HL-60 (cell line): Measurements from ENCODE around the gene PPIE.

Experiments used
- CTCF ChIP-seq: IDR thresholded peaks from one replicate; pipeline ENCODE4 v1.5.1; 2011; ENCODE audit warnings: low read length, control low read depth, inconsistent platforms; ENCODE audit not compliant: insufficient read depth
- GABPA ChIP-seq: IDR thresholded peaks from 2 replicates; pipeline ENCODE4 v1.6.1; 2012; ENCODE audit warnings: low read depth
- POLR2AphosphoS5 ChIP-seq: IDR thresholded peaks from 2 replicates; pipeline ENCODE4 v1.6.1; 2012; ENCODE audit warnings: low read depth
- SPI1 ChIP-seq: IDR thresholded peaks from 2 replicates; pipeline ENCODE4 v1.6.1; 2012; ENCODE audit warnings: low read depth, mild to moderate bottlenecking, borderline replicate concordance
- TF ChIP-seq, protein P1 (sequence below): IDR thresholded peaks from 2 replicates; pipeline ENCODE4 v1.6.1; 2012; ENCODE audit warnings: low read depth; ENCODE audit not compliant: insufficient replicate concordance

DNA sequence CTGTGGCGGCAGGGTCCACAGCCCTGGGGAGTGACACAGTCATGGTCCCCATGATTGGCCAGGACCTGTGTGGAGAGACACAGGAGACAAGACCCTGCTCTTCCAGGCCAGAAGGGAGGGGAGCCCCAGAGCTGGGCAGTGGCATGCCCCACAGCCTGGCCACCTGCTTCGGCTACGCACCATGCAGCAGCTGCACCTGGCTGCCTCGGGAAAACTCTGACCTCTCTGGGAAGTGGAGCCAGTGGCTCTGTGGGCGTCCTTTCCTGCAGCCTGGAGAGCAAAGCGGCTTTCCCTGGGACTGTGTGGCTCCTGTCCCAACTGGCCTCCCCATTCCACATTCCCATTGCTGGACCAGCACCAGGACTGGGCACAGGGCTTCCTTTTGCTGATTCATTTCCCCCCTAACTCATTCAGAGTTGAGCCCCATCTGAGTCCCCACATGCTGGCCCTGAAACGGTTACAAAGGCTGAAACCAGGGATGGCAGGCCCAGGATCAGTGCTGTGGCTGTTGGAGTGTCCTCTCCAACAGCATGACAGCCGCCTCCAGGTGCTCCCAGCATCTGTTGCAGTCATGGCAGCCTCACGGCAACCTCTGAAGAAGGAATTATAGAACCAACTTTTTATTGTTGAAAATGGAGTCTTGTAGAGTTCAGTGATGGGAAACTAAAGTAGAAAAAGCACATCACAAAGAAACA, 17.4 kb downstream of the PPIE start:
- no peak for TF ChIP-seq CTCF
- no peak for TF ChIP-seq GABPA
- TF ChIP-seq, protein P1, sequence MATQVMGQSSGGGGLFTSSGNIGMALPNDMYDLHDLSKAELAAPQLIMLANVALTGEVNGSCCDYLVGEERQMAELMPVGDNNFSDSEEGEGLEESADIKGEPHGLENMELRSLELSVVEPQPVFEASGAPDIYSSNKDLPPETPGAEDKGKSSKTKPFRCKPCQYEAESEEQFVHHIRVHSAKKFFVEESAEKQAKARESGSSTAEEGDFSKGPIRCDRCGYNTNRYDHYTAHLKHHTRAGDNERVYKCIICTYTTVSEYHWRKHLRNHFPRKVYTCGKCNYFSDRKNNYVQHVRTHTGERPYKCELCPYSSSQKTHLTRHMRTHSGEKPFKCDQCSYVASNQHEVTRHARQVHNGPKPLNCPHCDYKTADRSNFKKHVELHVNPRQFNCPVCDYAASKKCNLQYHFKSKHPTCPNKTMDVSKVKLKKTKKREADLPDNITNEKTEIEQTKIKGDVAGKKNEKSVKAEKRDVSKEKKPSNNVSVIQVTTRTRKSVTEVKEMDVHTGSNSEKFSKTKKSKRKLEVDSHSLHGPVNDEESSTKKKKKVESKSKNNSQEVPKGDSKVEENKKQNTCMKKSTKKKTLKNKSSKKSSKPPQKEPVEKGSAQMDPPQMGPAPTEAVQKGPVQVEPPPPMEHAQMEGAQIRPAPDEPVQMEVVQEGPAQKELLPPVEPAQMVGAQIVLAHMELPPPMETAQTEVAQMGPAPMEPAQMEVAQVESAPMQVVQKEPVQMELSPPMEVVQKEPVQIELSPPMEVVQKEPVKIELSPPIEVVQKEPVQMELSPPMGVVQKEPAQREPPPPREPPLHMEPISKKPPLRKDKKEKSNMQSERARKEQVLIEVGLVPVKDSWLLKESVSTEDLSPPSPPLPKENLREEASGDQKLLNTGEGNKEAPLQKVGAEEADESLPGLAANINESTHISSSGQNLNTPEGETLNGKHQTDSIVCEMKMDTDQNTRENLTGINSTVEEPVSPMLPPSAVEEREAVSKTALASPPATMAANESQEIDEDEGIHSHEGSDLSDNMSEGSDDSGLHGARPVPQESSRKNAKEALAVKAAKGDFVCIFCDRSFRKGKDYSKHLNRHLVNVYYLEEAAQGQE, result no peak
- TF ChIP-seq POLR2AphosphoS5, result no peak
- TF ChIP-seq SPI1, result no peak
